ENCODE measurements around the gene SHISAL1. TPM values are rescaled to one million over a fixed set of nuclear protein-coding genes. Genes with fewer than 3 reads are reported as not detected.
A peak's percentile ranks its signal among the peaks of the same experiment; 100 is the strongest.

Gene SHISAL1
- total and polyA plus RNA-seq, 11 donors = 0.32 to 1.5 (median 0.85) TPM

DNA sequence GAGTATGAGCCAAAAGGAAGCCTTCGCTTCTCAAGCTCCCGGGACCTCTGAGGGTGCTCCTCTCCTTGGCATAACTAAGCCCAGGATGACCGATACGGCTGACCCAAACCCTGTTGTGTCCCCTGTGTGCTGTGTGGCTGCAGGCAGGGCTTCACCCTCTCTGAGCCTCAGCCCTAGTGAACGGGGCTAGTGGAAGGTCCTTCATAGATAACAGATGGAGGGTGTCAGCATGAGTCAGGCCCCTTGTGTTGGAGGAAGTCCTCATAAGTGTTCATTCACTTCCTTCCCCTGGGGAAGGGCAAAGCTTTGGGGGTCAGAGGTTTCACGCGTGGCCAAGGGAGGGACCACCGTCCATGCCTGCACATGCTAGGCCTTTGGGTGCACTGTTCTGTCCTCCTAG lies 21.5 kb downstream of the SHISAL1 start:
- Histone ChIP-seq H3K27ac (no peak overlapping the region), H3K4me3 (no peak overlapping the region), H3K4me1 (no peaks in the 10 kb centered on the region), H3K36me3 (no peaks in the 10 kb centered on the region), H3K27me3 (peaks cover 0 to 4% (median 0%) of the 10 kb centered on the region in 9 donors), H3K9me3 (peaks cover 0 to 21% (median 0%) of the 10 kb centered on the region in 12 donors)
- no peak for TF ChIP-seq POLR2A (IDR thresholded peaks at IDR 0.05)
- TF ChIP-seq, protein P1, sequence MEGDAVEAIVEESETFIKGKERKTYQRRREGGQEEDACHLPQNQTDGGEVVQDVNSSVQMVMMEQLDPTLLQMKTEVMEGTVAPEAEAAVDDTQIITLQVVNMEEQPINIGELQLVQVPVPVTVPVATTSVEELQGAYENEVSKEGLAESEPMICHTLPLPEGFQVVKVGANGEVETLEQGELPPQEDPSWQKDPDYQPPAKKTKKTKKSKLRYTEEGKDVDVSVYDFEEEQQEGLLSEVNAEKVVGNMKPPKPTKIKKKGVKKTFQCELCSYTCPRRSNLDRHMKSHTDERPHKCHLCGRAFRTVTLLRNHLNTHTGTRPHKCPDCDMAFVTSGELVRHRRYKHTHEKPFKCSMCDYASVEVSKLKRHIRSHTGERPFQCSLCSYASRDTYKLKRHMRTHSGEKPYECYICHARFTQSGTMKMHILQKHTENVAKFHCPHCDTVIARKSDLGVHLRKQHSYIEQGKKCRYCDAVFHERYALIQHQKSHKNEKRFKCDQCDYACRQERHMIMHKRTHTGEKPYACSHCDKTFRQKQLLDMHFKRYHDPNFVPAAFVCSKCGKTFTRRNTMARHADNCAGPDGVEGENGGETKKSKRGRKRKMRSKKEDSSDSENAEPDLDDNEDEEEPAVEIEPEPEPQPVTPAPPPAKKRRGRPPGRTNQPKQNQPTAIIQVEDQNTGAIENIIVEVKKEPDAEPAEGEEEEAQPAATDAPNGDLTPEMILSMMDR (IDR thresholded peaks at IDR 0.05) = no peak
- peak in 1 of 5 donors; percentile 20 for DNase-seq
- no peak for ATAC-seq
- 71 to 76% (median 73%) methylated on average over 8 of the region's 8 CpGs for WGBS, 4 donors
- intact Hi-C loops (cut with DNase I) = no loop called here

- peaks cover 0 to 8% (median 0%) of the 10 kb centered on the region in 12 donors for H3K9me3 ChIP-seq
- H3K4me1 ChIP-seq = no peaks in the 10 kb centered on the region
- no peaks in the 10 kb centered on the region for H3K36me3 ChIP-seq
- TF ChIP-seq, protein P1 (IDR thresholded peaks at IDR 0.05) = no peak
- TF ChIP-seq POLR2A (IDR thresholded peaks at IDR 0.05) = no peak
- no peak overlapping the region for H3K4me3 ChIP-seq
- intact Hi-C loops (cut with DNase I) = no loop called here
- no peak for ATAC-seq
- 65 to 80% (median 74%) methylated on average over 13 of the region's 13 CpGs for WGBS, 4 donors
- no peak overlapping the region for H3K27ac ChIP-seq
- peak in 1 of 5 donors; percentile 53 for DNase-seq
- H3K27me3 ChIP-seq = peaks cover 0 to 8% (median 0%) of the 10 kb centered on the region in 9 donors
Measured at GRCh38 chr22:44289414-44290171, 23.2 kb downstream of the SHISAL1 start.

DNA sequence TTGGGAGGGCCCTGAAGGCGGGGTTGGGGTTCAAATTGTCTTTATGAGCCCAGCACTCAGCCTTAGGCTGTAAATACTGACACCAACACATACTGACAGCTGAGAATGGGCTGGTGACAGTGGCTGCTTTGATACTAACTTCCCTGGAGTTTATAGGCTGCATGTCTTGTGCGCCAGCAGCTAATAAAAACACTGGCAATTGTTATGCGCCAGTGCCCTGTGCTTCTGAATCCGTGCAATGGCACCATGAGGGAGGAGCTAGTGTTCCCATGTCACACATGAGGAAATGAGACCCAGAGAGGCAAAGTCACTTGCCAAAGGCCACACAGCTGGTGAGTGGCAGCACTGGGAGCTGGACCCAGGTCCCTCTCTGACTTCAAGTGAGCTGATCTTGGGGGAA lies 23.8 kb downstream of the SHISAL1 start:
- ATAC-seq = no peak

DNA sequence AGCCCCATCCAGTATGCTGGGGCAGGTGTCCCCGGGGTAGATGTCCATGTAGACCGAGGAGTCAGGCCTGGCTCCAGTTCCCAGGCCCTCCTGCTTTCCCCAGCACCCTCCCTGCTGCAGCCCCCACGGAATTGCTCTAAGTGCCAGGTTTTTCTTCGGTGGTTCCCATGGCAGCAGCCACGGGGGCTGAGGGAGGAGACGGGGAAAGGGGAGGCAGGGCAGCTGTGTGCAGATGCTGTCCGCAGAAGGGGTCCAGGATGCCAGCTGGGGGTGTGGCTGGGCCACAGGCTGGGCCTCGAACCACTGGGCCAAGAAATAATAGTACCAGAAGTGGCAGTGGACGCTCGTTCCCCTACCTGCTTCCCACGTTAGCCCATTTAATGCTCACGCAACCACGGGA lies 25.0 kb downstream of the SHISAL1 start:
- Histone ChIP-seq H3K27me3 (peaks cover 0 to 8% (median 0%) of the 10 kb centered on the region in 9 donors), H3K36me3 (no peaks in the 10 kb centered on the region), H3K9me3 (no peaks in the 10 kb centered on the region), H3K4me1 (no peaks in the 10 kb centered on the region), H3K4me3 (no peak overlapping the region), H3K27ac (no peak overlapping the region)
- ATAC-seq (no peak), DNase-seq (peak in 1 of 5 donors; percentile 40)
- WGBS, 4 donors = 76 to 84% (median 80%) methylated on average over 11 to 13 of the region's 13 CpGs
- intact Hi-C loops (cut with DNase I) = no loop called here
- no peak for TF ChIP-seq POLR2A (IDR thresholded peaks at IDR 0.05)
- TF ChIP-seq, protein P1 (IDR thresholded peaks at IDR 0.05) = no peak

More for the DNA sequence above, 23.8 kb downstream of the SHISAL1 start:
- Histone ChIP-seq H3K27ac (no peak overlapping the region), H3K36me3 (no peaks in the 10 kb centered on the region), H3K9me3 (peaks cover 0 to 1% (median 0%) of the 10 kb centered on the region in 12 donors), H3K27me3 (peaks cover 0 to 8% (median 0%) of the 10 kb centered on the region in 9 donors), H3K4me3 (no peak overlapping the region), H3K4me1 (no peaks in the 10 kb centered on the region)
- DNase-seq = no peak
- WGBS, 4 donors = 82 to 100% (median 89%) methylated on average over 4 of the region's 4 CpGs
- TF ChIP-seq, protein P1 (IDR thresholded peaks at IDR 0.05) = no peak
- TF ChIP-seq POLR2A (IDR thresholded peaks at IDR 0.05) = no peak
- intact Hi-C loops (cut with DNase I) = no loop called here
